Liver (tissue), 9 donors: Measurements from ENCODE around the gene RASA3. TPM values are rescaled to one million over a fixed set of nuclear protein-coding genes. Genes with fewer than 3 reads are reported as not detected.
"Not testable (repeated sequence)": the region's sequence is repeated elsewhere in the genome, so short reads cannot be mapped to it uniquely, and the experiment has no call there.

ENCODE experiments used
- DNase-seq: peaks from one replicate; pipeline ENCODE4 v3.0.0-alpha.2; 2017; ENCODE audit warnings: low spot score
- H3K27ac ChIP-seq, 2 donors: one replicate each; pipeline ENCODE4 v1.7.0; 2013; ENCODE audit warnings: inconsistent platforms in 2 of 2, low read length in 2 of 2, control low read depth in 1 of 2, low read depth in 1 of 2, mild to moderate bottlenecking in 1 of 2
- H3K27me3 ChIP-seq, 4 donors: one replicate each; pipeline versions ENCODE4 v1.6.1 to v1.7.0; 2013; ENCODE audit warnings: low read length in 3 of 4, inconsistent platforms in 1 of 4, mild to moderate bottlenecking in 1 of 4, moderate library complexity in 1 of 4; ENCODE audit not compliant: control insufficient read depth in 4 of 4, insufficient read depth in 4 of 4
- H3K36me3 ChIP-seq, 4 donors: one replicate each; pipeline versions ENCODE4 v1.6.1 to v1.7.0; 2013; ENCODE audit warnings: low read length in 3 of 4, mild to moderate bottlenecking in 3 of 4, low read depth in 1 of 4, moderate library complexity in 1 of 4; ENCODE audit not compliant: control insufficient read depth in 4 of 4, insufficient read depth in 3 of 4
- H3K4me1 ChIP-seq, 4 donors: one replicate each; pipeline versions ENCODE4 v1.6.1 to v1.7.0; 2013; ENCODE audit warnings: low read length in 3 of 4, mild to moderate bottlenecking in 3 of 4, moderate library complexity in 1 of 4; ENCODE audit not compliant: control insufficient read depth in 4 of 4, insufficient read depth in 4 of 4
- H3K4me3 ChIP-seq, 3 donors: one replicate each; pipeline versions ENCODE4 v1.6.1 to v1.7.0; 2013; ENCODE audit warnings: low read length in 3 of 3, control low read depth in 1 of 3, low read depth in 1 of 3, mild to moderate bottlenecking in 1 of 3
- H3K9ac ChIP-seq, 2 donors: one replicate each; pipeline ENCODE4 v1.7.0; 2013; ENCODE audit warnings: low read length in 2 of 2, mild to moderate bottlenecking in 2 of 2, moderate library complexity in 2 of 2, control low read depth in 1 of 2, low read depth in 1 of 2
- H3K9me3 ChIP-seq, 4 donors: one replicate each; pipeline versions ENCODE4 v1.6.1 to v1.7.0; 2013; ENCODE audit warnings: low read length in 3 of 4; ENCODE audit not compliant: control insufficient read depth in 4 of 4
- ATF3 ChIP-seq: IDR thresholded peaks from 2 replicates; pipeline ENCODE4 v1.6.1; 2016; ENCODE audit warnings: antibody characterized with exemption
- CTCF ChIP-seq: fragments of 150-350 bp; IDR thresholded peaks from 2 replicates; pipeline ENCODE4 v1.5.1; 2017; ENCODE audit warnings: improper control_type of control experiment, low read depth, low read length; ENCODE audit not compliant: missing input control
- EGR1 ChIP-seq, 2 donors: IDR thresholded peaks; 2 replicates each; pipeline ENCODE4 v1.6.1; 2016 to 2018; ENCODE audit warnings: antibody characterized with exemption in 2 of 2, low read depth in 2 of 2
- FOXA1 ChIP-seq: IDR thresholded peaks from 2 replicates; pipeline ENCODE4 v1.6.1; 2016; ENCODE audit warnings: antibody characterized with exemption
- FOXA2 ChIP-seq: IDR thresholded peaks from 2 replicates; pipeline ENCODE4 v1.6.1; 2016; ENCODE audit warnings: antibody characterized with exemption
- GABPA ChIP-seq, 2 donors: IDR thresholded peaks in 1 of 2; conservative IDR thresholded peaks in 1 of 2; 2 replicates each; pipeline ENCODE4 v1.6.1; 2016; ENCODE audit warnings: antibody characterized with exemption in 2 of 2, mild to moderate bottlenecking in 1 of 2, moderate library complexity in 1 of 2
- HNF4A ChIP-seq, 2 donors: conservative IDR thresholded peaks; 2 replicates each; pipeline ENCODE4 v1.6.1; 2016; ENCODE audit warnings: antibody characterized with exemption in 2 of 2, mild to moderate bottlenecking in 2 of 2
- HNF4G ChIP-seq: IDR thresholded peaks from 2 replicates; pipeline ENCODE4 v1.6.1; 2016; ENCODE audit warnings: antibody characterized with exemption
- JUND ChIP-seq, 2 donors: IDR thresholded peaks; 2 replicates each; pipeline ENCODE4 v1.6.1; 2016; ENCODE audit warnings: antibody characterized with exemption in 2 of 2
- MAX ChIP-seq: IDR thresholded peaks from 2 replicates; pipeline ENCODE4 v1.6.1; 2016; ENCODE audit warnings: antibody characterized with exemption
- NR2F2 ChIP-seq: IDR thresholded peaks from 2 replicates; pipeline ENCODE4 v1.6.1; 2016; ENCODE audit warnings: antibody characterized with exemption
- RAD21 ChIP-seq, 2 donors: IDR thresholded peaks; 2 replicates each; pipeline ENCODE4 v1.6.1; 2016; ENCODE audit warnings: antibody characterized with exemption in 2 of 2, mild to moderate bottlenecking in 2 of 2
- REST ChIP-seq: IDR thresholded peaks from 2 replicates; pipeline ENCODE4 v1.6.1; 2016; ENCODE audit warnings: antibody characterized with exemption, mild to moderate bottlenecking
- RXRA ChIP-seq, 2 donors: IDR thresholded peaks; 2 replicates each; pipeline ENCODE4 v1.6.1; 2017 to 2018; ENCODE audit warnings: antibody characterized with exemption in 2 of 2, mild to moderate bottlenecking in 1 of 2
- SP1 ChIP-seq: IDR thresholded peaks from 2 replicates; pipeline ENCODE4 v1.6.1; 2018; ENCODE audit warnings: antibody characterized with exemption, mild to moderate bottlenecking
- TAF1 ChIP-seq: conservative IDR thresholded peaks from 2 replicates; pipeline ENCODE4 v1.6.1; 2016; ENCODE audit warnings: antibody characterized with exemption, mild to moderate bottlenecking
- YY1 ChIP-seq: IDR thresholded peaks from 2 replicates; pipeline ENCODE4 v1.6.1; 2016; ENCODE audit warnings: antibody characterized with exemption, mild to moderate bottlenecking
- ZBTB33 ChIP-seq: IDR thresholded peaks from 2 replicates; pipeline ENCODE4 v1.6.1; 2016; ENCODE audit warnings: antibody characterized with exemption
- WGBS: extraction: QIAGEN DNeasy Blood & Tissue Kit; methylation state at CpG from one replicate; pipeline ENCODE4 v1.1.7; 2013; 5-methylcytosine and 5-hydroxymethylcytosine counted together
- polyA plus RNA-seq, 2 donors: library from polyadenylated mRNA; stranded (reverse) in 1 of 2; unstranded in 1 of 2; fragments of 200-250 nt in 1 of 2; fragments of >200 nt in 1 of 2; fragmentation: Nextera tagmentation in 1 of 2; extraction: Ambion mirVana in 1 of 2; gene quantifications; one replicate each; pipeline versions ENCODE4 v1.2.1 to v1.2.3, GENCODE V29; 2013 to 2015
- total RNA-seq, 2 donors: library from RNA; depleted of rRNA; stranded (reverse); fragments of >200 nt; gene quantifications; one replicate each; pipeline ENCODE4 v1.2.3, GENCODE V29; 2014
- donor health status: healthy.
- donor health status: healthy.
- donor health status: healthy.
- donor health status: healthy.
- donor health status: healthy.

RASA3 gene
- total and polyA plus RNA-seq, 4 donors: 0.64 to 5.9 (median 3.8) TPM

- DNase-seq: no peak
Observed at GRCh38 chr13:113989585-113990300, 142.7 kb downstream of the RASA3 start.

GRCh38 chr13:113988859-113989258, 143.6 kb downstream of the RASA3 start:
- H3K27ac ChIP-seq, H3K4me3 ChIP-seq, H3K9me3 ChIP-seq, H3K27me3 ChIP-seq, DNase-seq, H3K36me3 ChIP-seq, H3K9ac ChIP-seq, H3K4me1 ChIP-seq: not testable (repeated sequence)
- 95% methylated on average over 6 of the region's 6 CpGs for WGBS

More at GRCh38 chr13:113989585-113990300, 142.7 kb downstream of the RASA3 start:
- Histone ChIP-seq H3K27me3 (no peaks in the 10 kb centered on the region), H3K36me3 (peaks cover 0 to 3% (median 1%) of the 10 kb centered on the region in 4 donors), H3K9ac (no peak overlapping the region), H3K4me1 (no peaks in the 10 kb centered on the region), H3K27ac (no peak overlapping the region), H3K4me3 (no peak overlapping the region), H3K9me3 (no peaks in the 10 kb centered on the region)
- TF ChIP-seq GABPA (IDR thresholded peaks at IDR 0.05 in 1 of 2, conservative IDR thresholded peaks at IDR 0.05 in 1 of 2) (no peak), TAF1 (no peak), FOXA1 (no peak)
- 86% methylated on average over 8 of the region's 8 CpGs for WGBS

- H3K4me1 ChIP-seq: no peaks in the 10 kb centered on the region
- no peak overlapping the region for H3K4me3 ChIP-seq
- TF ChIP-seq NR2F2 (no peak), RAD21 (IDR thresholded peaks at IDR 0.05) (no peak), FOXA2 (no peak), JUND (IDR thresholded peaks at IDR 0.05) (no peak), RXRA (IDR thresholded peaks at IDR 0.05) (no peak), CTCF (no peak), HNF4G (no peak), HNF4A (conservative IDR thresholded peaks at IDR 0.05) (no peak), SP1 (no peak), FOXA1 (no peak), REST (no peak), ATF3 (no peak), EGR1 (IDR thresholded peaks at IDR 0.05; ENCODE audit: low read depth in 2 of 2) (no peak), TAF1 (no peak), MAX (no peak), YY1 (no peak), ZBTB33 (no peak), GABPA (IDR thresholded peaks at IDR 0.05 in 1 of 2, conservative IDR thresholded peaks at IDR 0.05 in 1 of 2) (no peak)
- no peaks in the 10 kb centered on the region for H3K27me3 ChIP-seq
- WGBS: 95% methylated on average over 15 of the region's 15 CpGs
- no peaks in the 10 kb centered on the region for H3K9me3 ChIP-seq
- no peak overlapping the region for H3K27ac ChIP-seq
- H3K36me3 ChIP-seq: peaks cover 0 to 5% (median 0%) of the 10 kb centered on the region in 4 donors
- no peak overlapping the region for H3K9ac ChIP-seq
- DNase-seq: no peak
Observed at GRCh38 chr13:113982296-113982661, 150.1 kb downstream of the RASA3 start.
